Neural crest cell (in vitro differentiated cells): Measurements from ENCODE around the gene ENGASE. TPM values are rescaled to one million over a fixed set of nuclear protein-coding genes. Genes with fewer than 3 reads are reported as not detected.
A peak's percentile ranks its signal among the peaks of the same experiment; 100 is the strongest.

ENCODE experiments used
- DNase-seq: peaks from one replicate; pipeline ENCODE4 v3.0.0; 2021; ENCODE audit warnings: low read depth, mixed read lengths, low spot score
- H3K27ac Mint-ChIP-seq: one replicate; pipeline ENCODE4 v1.8.0; 2021; ENCODE audit warnings: mild to moderate bottlenecking, mixed read lengths; ENCODE audit not compliant: unreplicated experiment
- H3K27me3 Mint-ChIP-seq: 2 replicates; pipeline ENCODE4 v1.8.0; 2021; ENCODE audit warnings: low read depth, mild to moderate bottlenecking, mixed read lengths
- H3K36me3 Mint-ChIP-seq: 2 replicates; pipeline ENCODE4 v1.8.0; 2021; ENCODE audit warnings: low read depth, mild to moderate bottlenecking, mixed read lengths
- H3K4me1 Mint-ChIP-seq: 2 replicates; pipeline ENCODE4 v1.8.0; 2021; ENCODE audit warnings: mixed read lengths
- H3K4me3 Mint-ChIP-seq: one replicate; pipeline ENCODE4 v1.8.0; 2021; ENCODE audit warnings: mild to moderate bottlenecking, mixed read lengths
- H3K9me3 Mint-ChIP-seq: 2 replicates; pipeline ENCODE4 v1.8.0; 2021; ENCODE audit warnings: mixed read lengths
- CTCF ChIP-seq: fragments of 200-600 bp; sonication (generic); conservative IDR thresholded peaks from 2 replicates; pipeline ENCODE4 v1.5.0; 2021; ENCODE audit warnings: antibody characterized with exemption, mild to moderate bottlenecking
- total RNA-seq: library from RNA; stranded (reverse); gene quantifications from 2 replicates; pipeline ENCODE4 v1.2.1, GENCODE V29; 2021

ENGASE gene
- total RNA-seq, 1 donor from 2014 or later: 52.6 TPM

- Mint-ChIP-seq H3K4me3 (no peak overlapping the region), H3K9me3 (no peaks in the 10 kb centered on the region), H3K27me3 (no peaks in the 10 kb centered on the region), H3K4me1 (no peaks in the 10 kb centered on the region), H3K36me3 (no peaks in the 10 kb centered on the region), H3K27ac (peak overlapping the region; percentile 19)
- TF ChIP-seq CTCF: no peak
- no peak for DNase-seq
These were observed 39.3 kb downstream of the ENGASE start for GRCh38 chr17:79113699-79114457.

- no peak for TF ChIP-seq CTCF
- H3K27ac Mint-ChIP-seq: no peak overlapping the region
- no peaks in the 10 kb centered on the region for H3K36me3 Mint-ChIP-seq
These were observed 40.1 kb downstream of the ENGASE start for GRCh38 chr17:79114458-79115301.

GRCh38 chr17:79115487-79115886, 40.9 kb downstream of the ENGASE start:
- Mint-ChIP-seq H3K4me1 (no peaks in the 10 kb centered on the region), H3K36me3 (no peaks in the 10 kb centered on the region), H3K27me3 (no peaks in the 10 kb centered on the region), H3K9me3 (no peaks in the 10 kb centered on the region), H3K4me3 (no peak overlapping the region), H3K27ac (no peak overlapping the region)
- no peak for TF ChIP-seq CTCF
- DNase-seq: no peak

More at GRCh38 chr17:79114458-79115301, 40.1 kb downstream of the ENGASE start:
- Mint-ChIP-seq H3K9me3 (no peaks in the 10 kb centered on the region), H3K4me3 (no peak overlapping the region), H3K27me3 (no peaks in the 10 kb centered on the region), H3K4me1 (no peaks in the 10 kb centered on the region)
- no peak for DNase-seq

GRCh38 chr17:79116575-79117368, 42.1 kb downstream of the ENGASE start:
- Mint-ChIP-seq H3K4me1 (no peaks in the 10 kb centered on the region), H3K9me3 (no peaks in the 10 kb centered on the region), H3K27me3 (no peaks in the 10 kb centered on the region), H3K36me3 (no peaks in the 10 kb centered on the region), H3K4me3 (no peak overlapping the region), H3K27ac (no peak overlapping the region)
- no peak for DNase-seq
- TF ChIP-seq CTCF: no peak

GRCh38 chr17:79117905-79118487, 43.4 kb downstream of the ENGASE start:
- Mint-ChIP-seq H3K36me3 (no peaks in the 10 kb centered on the region), H3K27me3 (no peaks in the 10 kb centered on the region), H3K4me1 (no peaks in the 10 kb centered on the region), H3K9me3 (no peaks in the 10 kb centered on the region), H3K27ac (no peak overlapping the region), H3K4me3 (no peak overlapping the region)
- no peak for DNase-seq
- TF ChIP-seq CTCF: no peak
